Right atrium auricular region (tissue), 2 donors: ENCODE measurements around the gene CHSY1. TPM values are rescaled to one million over a fixed set of nuclear protein-coding genes. Genes with fewer than 3 reads are reported as not detected.
A peak's percentile ranks its signal among the peaks of the same experiment; 100 is the strongest.
"Not testable (repeated sequence)": the region's sequence is repeated elsewhere in the genome, so short reads cannot be mapped to it uniquely, and the experiment has no call there.

Source experiments
- DNase-seq: peaks from one replicate; pipeline ENCODE4 v3.0.0-alpha.2; 2019; ENCODE audit warnings: low spot score
- H3K27ac ChIP-seq, 2 donors: fragments of 200-600 bp; sonication (generic); 1 replicate in 1 of 2; 2 replicates in 1 of 2; pipeline ENCODE4 v1.5.1; 2016 to 2019
- H3K27me3 ChIP-seq, 2 donors: fragments of 200-600 bp; sonication (generic); one replicate each; pipeline versions ENCODE4 v1.5.1 to v1.6.0; 2017 to 2019
- H3K36me3 ChIP-seq: fragments of 200-600 bp; sonication (generic); one replicate; pipeline ENCODE4 v1.5.1; 2016
- H3K4me1 ChIP-seq, 2 donors: fragments of 200-600 bp; sonication (generic); one replicate each; pipeline versions ENCODE4 v1.5.1 to v1.6.0; 2017 to 2019
- H3K4me3 ChIP-seq, 2 donors: fragments of 200-600 bp; sonication (generic); 1 replicate in 1 of 2; 2 replicates in 1 of 2; pipeline ENCODE4 v1.5.1; 2017 to 2019; ENCODE audit warnings: mild to moderate bottlenecking in 1 of 2, moderate library complexity in 1 of 2
- H3K9me3 ChIP-seq, 2 donors: fragments of 200-600 bp; sonication (generic); one replicate each; pipeline ENCODE4 v1.5.1; 2019
- CTCF ChIP-seq, 2 donors: fragments of 200-600 bp; sonication (generic); IDR thresholded peaks; one replicate each; pipeline ENCODE4 v1.5.1; 2019; ENCODE audit warnings: antibody characterized with exemption in 2 of 2
- total RNA-seq, 2 donors: library from RNA; depleted of rRNA; stranded (reverse); fragments of >200 nt; gene quantifications; one replicate each; pipeline ENCODE4 v1.1.0, GENCODE V29; 2016

Gene CHSY1
- total RNA-seq, 2 donors from 2014 or later, result 23.1 to 26.1 TPM

- H3K27ac ChIP-seq, result peak overlapping the region in 1 of 2 donors; percentile 98
- TF ChIP-seq CTCF (IDR thresholded peaks at IDR 0.05), result no peak
- peaks cover 17% of the 10 kb centered on the region for H3K36me3 ChIP-seq
- DNase-seq, result no peak
- H3K4me1 ChIP-seq, result peaks cover 0 to 33% of the 10 kb centered on the region in 2 donors
- no peaks in the 10 kb centered on the region for H3K9me3 ChIP-seq
- H3K4me3 ChIP-seq, result peak overlapping the region in 1 of 2 donors; percentile 98
- H3K27me3 ChIP-seq, result no peaks in the 10 kb centered on the region
Measured at GRCh38 chr15:101293122-101293521, 41.3 kb upstream of the CHSY1 start.

- no peak overlapping the region for H3K4me3 ChIP-seq
- DNase-seq, result no peak
- H3K36me3 ChIP-seq, result peaks cover 53% of the 10 kb centered on the region
- H3K27ac ChIP-seq, result no peak overlapping the region
- no peaks in the 10 kb centered on the region for H3K9me3 ChIP-seq
- H3K4me1 ChIP-seq, result peaks cover 0 to 22% of the 10 kb centered on the region in 2 donors
- H3K27me3 ChIP-seq, result no peaks in the 10 kb centered on the region
- TF ChIP-seq CTCF (IDR thresholded peaks at IDR 0.05), result peak; percentile 38 to 69
Measured at GRCh38 chr15:101288905-101289513, 37.2 kb upstream of the CHSY1 start.

GRCh38 chr15:101287342-101287741, 35.5 kb upstream of the CHSY1 start:
- not testable (repeated sequence) for H3K27ac ChIP-seq, DNase-seq, H3K4me3 ChIP-seq, H3K27me3 ChIP-seq, H3K4me1 ChIP-seq, H3K9me3 ChIP-seq
- H3K36me3 ChIP-seq, result peaks cover 69% of the 10 kb centered on the region

GRCh38 chr15:101286471-101287114, 34.7 kb upstream of the CHSY1 start:
- H3K36me3 ChIP-seq, result peaks cover 77% of the 10 kb centered on the region
- no peaks in the 10 kb centered on the region for H3K9me3 ChIP-seq
- H3K27ac ChIP-seq, result no peak overlapping the region
- peaks cover 0 to under 1% of the 10 kb centered on the region in 2 donors for H3K4me1 ChIP-seq
- DNase-seq, result no peak
- no peak for TF ChIP-seq CTCF (IDR thresholded peaks at IDR 0.05)
- H3K27me3 ChIP-seq, result no peaks in the 10 kb centered on the region
- H3K4me3 ChIP-seq, result no peak overlapping the region

GRCh38 chr15:101283931-101284330, 32.1 kb upstream of the CHSY1 start:
- no peak for DNase-seq
- no peaks in the 10 kb centered on the region for H3K4me1 ChIP-seq
- H3K27ac ChIP-seq, result no peak overlapping the region
- no peaks in the 10 kb centered on the region for H3K27me3 ChIP-seq
- no peak for TF ChIP-seq CTCF (IDR thresholded peaks at IDR 0.05)
- no peaks in the 10 kb centered on the region for H3K9me3 ChIP-seq
- H3K36me3 ChIP-seq, result peaks cover 80% of the 10 kb centered on the region
- H3K4me3 ChIP-seq, result no peak overlapping the region

GRCh38 chr15:101280007-101280406, 28.2 kb upstream of the CHSY1 start:
- peaks cover 56% of the 10 kb centered on the region for H3K36me3 ChIP-seq
- no peak for DNase-seq

More at GRCh38 chr15:101280007-101280406, 28.2 kb upstream of the CHSY1 start:
- Histone ChIP-seq H3K9me3 (no peaks in the 10 kb centered on the region), H3K27me3 (no peaks in the 10 kb centered on the region), H3K4me1 (peaks cover 0 to 16% of the 10 kb centered on the region in 2 donors), H3K27ac (no peak overlapping the region), H3K4me3 (no peak overlapping the region)
- no peak for TF ChIP-seq CTCF (IDR thresholded peaks at IDR 0.05)
